ENCODE measurements around the gene OLFML3. TPM values are rescaled to one million over a fixed set of nuclear protein-coding genes. Genes with fewer than 3 reads are reported as not detected.

Gene OLFML3
- total RNA-seq, 1 donor from 2014 or later = 6.1 TPM

- Mint-ChIP-seq H3K4me3 (peak overlapping the region; percentile 10), H3K27me3 (ENCODE audit: low read depth) (no peaks in the 10 kb centered on the region), H3K9me3 (no peaks in the 10 kb centered on the region), H3K4me1 (peaks cover 47% of the 10 kb centered on the region), H3K27ac (ENCODE audit: unreplicated experiment) (no peak overlapping the region), H3K36me3 (ENCODE audit: low read depth) (no peaks in the 10 kb centered on the region)
- DNase-seq (ENCODE audit: low read depth, low spot score) = no peak
- TF ChIP-seq CTCF (conservative IDR thresholded peaks at IDR 0.05) = no peak
Measured at GRCh38 chr1:113934006-113934405, 45.3 kb upstream of the OLFML3 start.

DNA sequence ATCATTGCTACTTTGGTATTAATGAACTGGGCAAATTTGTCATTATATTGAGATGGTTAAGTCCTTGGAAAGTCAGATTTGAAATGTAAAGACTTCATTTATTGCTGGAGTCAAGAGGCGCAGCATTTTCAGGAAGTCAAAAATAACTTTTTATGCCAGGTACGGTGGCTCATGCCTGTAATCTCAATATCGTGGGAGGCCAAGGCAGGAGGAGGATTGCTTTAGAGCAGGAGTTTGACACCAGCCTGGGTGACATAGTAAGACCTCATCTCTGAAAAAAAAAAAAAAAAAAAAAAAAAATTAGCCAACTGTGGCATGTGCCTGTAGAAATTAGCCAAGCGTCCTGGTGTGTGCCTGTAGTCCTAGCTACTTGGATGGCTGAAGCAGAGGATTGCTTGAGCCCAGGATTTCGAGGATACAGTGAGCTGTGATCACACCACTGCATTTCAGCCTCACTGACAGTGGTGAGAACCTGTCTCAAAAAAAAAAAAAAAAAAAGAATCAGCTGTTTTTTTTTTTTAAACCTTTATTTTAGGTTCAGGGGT lies 44.7 kb upstream of the OLFML3 start:
- H3K4me1 Mint-ChIP-seq = peaks cover 50% of the 10 kb centered on the region
- no peak for DNase-seq (ENCODE audit: low read depth, low spot score)
- H3K27ac Mint-ChIP-seq (ENCODE audit: unreplicated experiment) = no peak overlapping the region
- H3K27me3 Mint-ChIP-seq (ENCODE audit: low read depth) = no peaks in the 10 kb centered on the region
- H3K4me3 Mint-ChIP-seq = no peak overlapping the region
- TF ChIP-seq CTCF (conservative IDR thresholded peaks at IDR 0.05) = no peak
- H3K36me3 Mint-ChIP-seq (ENCODE audit: low read depth) = no peaks in the 10 kb centered on the region
- H3K9me3 Mint-ChIP-seq = no peaks in the 10 kb centered on the region

DNA sequence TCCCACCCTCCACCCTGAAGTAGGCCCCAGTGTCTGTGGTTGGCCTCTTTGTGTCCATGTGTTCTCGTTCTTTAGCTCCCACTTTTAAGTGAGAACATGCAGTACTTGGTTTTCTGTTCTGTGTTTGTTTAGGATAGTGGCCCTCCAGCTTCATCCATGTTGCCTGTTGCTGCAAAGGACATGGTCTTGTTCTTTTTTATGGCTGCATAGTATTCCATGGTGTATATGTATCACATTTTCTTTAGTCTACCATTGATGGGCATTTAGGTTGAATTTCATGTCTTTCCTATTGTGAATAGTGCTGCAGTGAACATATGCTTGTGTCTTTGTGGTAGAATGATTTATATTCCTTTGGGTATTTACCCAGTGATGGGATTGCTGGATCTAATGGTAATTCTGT lies 44.1 kb upstream of the OLFML3 start:
- H3K27ac Mint-ChIP-seq (ENCODE audit: unreplicated experiment) = no peak overlapping the region
- H3K9me3 Mint-ChIP-seq = no peaks in the 10 kb centered on the region
- no peaks in the 10 kb centered on the region for H3K36me3 Mint-ChIP-seq (ENCODE audit: low read depth)
- H3K27me3 Mint-ChIP-seq (ENCODE audit: low read depth) = no peaks in the 10 kb centered on the region
- no peak for DNase-seq (ENCODE audit: low read depth, low spot score)
- no peak for TF ChIP-seq CTCF (conservative IDR thresholded peaks at IDR 0.05)
- no peak overlapping the region for H3K4me3 Mint-ChIP-seq
- H3K4me1 Mint-ChIP-seq = peaks cover 49% of the 10 kb centered on the region

DNA sequence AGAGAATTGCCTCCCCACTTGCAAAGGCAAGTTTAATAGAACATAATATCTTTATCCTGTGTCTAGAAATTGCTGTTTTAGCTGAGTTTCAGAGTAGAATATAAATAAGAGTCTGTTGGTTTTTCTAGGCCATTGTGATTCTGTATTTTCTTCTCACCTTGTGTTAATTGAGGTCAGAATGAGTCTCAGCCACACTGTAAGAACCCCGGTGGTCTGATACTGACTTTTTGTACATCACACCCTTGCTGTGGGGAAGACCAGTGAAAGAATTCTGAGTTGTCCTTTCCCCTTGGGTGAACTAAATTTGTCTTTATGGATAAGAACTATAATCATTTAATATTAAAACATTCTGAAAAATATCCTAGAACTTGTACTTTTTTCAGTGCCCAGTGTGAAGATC lies 43.3 kb upstream of the OLFML3 start:
- peaks cover 4% of the 10 kb centered on the region for H3K36me3 Mint-ChIP-seq (ENCODE audit: low read depth)
- no peak overlapping the region for H3K27ac Mint-ChIP-seq (ENCODE audit: unreplicated experiment)
- no peak for TF ChIP-seq CTCF (conservative IDR thresholded peaks at IDR 0.05)
- no peaks in the 10 kb centered on the region for H3K27me3 Mint-ChIP-seq (ENCODE audit: low read depth)
- H3K9me3 Mint-ChIP-seq = no peaks in the 10 kb centered on the region
- no peak for DNase-seq (ENCODE audit: low read depth, low spot score)
- no peak overlapping the region for H3K4me3 Mint-ChIP-seq
- H3K4me1 Mint-ChIP-seq = peaks cover 41% of the 10 kb centered on the region

GRCh38 chr1:113937146-113937545 lies 42.1 kb upstream of the OLFML3 start:
- no peak for DNase-seq (ENCODE audit: low read depth, low spot score)
- Mint-ChIP-seq H3K27me3 (ENCODE audit: low read depth) (no peaks in the 10 kb centered on the region), H3K4me3 (no peak overlapping the region), H3K9me3 (no peaks in the 10 kb centered on the region), H3K27ac (ENCODE audit: unreplicated experiment) (no peak overlapping the region), H3K4me1 (peaks cover 29% of the 10 kb centered on the region), H3K36me3 (ENCODE audit: low read depth) (peaks cover 5% of the 10 kb centered on the region)
- TF ChIP-seq CTCF (conservative IDR thresholded peaks at IDR 0.05) = no peak

Data from neural crest cell (in vitro differentiated cells).